T-helper 22 cell (primary cell): Measurements from ENCODE around the gene IFIT3.
"Not testable (repeated sequence)": the region's sequence is repeated elsewhere in the genome, so short reads cannot be mapped to it uniquely, and the experiment has no call there.

Experiments used
- DNase-seq: peaks from one replicate; pipeline ENCODE4 v3.0.0-alpha.2; 2020; ENCODE audit warnings: low read depth

Gene IFIT3

GRCh38 chr10:89335226-89335625 is 7.4 kb downstream of the IFIT3 start:
- DNase-seq = no peak

DNA sequence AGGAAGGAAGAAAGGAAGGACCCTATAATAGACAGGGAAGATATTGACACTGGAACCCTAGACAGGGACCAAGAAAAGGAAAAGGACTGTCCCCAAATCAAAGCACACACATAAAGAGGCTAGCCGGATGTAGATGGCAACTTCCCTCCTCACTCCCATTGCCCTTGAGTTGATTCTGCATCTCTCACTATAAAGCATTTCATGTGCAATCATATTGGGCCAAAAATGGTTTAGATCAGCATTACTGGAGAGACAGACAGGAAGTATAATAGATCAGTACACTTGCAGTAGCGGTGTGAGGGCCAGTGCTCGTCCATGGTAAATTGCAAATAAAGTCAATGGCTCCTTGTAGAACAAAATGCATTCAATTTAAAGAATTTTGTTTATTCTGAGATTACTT is 8.4 kb downstream of the IFIT3 start:
- no peak for DNase-seq

- DNase-seq = peak; percentile 21
These were observed 9.7 kb downstream of the IFIT3 start for GRCh38 chr10:89337484-89337883.

GRCh38 chr10:89338713-89339112 is 10.9 kb downstream of the IFIT3 start:
- no peak for DNase-seq

DNA sequence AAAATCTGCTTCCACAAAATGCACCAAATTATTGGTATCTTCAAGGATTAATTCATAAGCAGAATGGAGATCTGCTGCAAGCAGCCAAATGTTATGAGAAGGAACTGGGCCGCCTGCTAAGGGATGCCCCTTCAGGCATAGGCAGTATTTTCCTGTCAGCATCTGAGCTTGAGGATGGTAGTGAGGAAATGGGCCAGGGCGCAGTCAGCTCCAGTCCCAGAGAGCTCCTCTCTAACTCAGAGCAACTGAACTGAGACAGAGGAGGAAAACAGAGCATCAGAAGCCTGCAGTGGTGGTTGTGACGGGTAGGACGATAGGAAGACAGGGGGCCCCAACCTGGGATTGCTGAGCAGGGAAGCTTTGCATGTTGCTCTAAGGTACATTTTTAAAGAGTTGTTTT is 12.1 kb downstream of the IFIT3 start:
- no peak for DNase-seq

GRCh38 chr10:89341649-89342048 is 13.9 kb downstream of the IFIT3 start:
- DNase-seq = no peak

DNA sequence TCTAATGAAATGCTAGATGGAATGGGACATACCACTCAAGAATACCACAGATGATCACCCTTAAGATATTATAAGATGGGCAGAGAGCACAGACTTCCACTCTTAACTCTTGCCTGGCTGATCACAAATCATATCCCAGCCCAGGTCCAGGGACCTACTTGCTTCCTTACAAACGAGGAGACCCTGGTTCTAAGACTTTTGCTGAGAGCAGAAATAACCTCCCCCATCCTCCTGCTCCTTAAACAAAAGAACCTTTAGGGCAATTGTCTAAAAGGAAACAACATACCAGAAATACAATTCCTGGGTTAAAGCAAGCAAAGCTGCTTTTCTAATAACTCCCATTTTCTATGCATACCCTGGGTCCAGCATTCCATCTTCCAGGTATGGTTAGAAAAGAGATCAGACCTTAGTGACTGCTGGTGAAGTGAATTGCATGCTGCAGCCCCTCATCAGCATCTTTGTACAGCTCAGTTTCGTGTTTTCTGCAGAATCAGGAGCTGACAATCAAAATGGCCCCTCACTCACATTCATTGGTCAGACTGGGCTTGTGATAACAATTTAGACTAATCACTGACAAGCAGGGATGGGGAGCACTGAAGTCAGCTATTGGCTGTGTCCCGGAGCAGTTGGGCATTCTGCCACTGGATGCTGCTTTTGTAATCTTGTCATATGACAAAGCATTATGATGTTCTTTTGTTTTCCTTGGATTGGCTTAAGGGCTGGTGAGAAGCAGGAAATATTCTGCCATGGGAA is 14.6 kb downstream of the IFIT3 start:
- no peak for DNase-seq

DNA sequence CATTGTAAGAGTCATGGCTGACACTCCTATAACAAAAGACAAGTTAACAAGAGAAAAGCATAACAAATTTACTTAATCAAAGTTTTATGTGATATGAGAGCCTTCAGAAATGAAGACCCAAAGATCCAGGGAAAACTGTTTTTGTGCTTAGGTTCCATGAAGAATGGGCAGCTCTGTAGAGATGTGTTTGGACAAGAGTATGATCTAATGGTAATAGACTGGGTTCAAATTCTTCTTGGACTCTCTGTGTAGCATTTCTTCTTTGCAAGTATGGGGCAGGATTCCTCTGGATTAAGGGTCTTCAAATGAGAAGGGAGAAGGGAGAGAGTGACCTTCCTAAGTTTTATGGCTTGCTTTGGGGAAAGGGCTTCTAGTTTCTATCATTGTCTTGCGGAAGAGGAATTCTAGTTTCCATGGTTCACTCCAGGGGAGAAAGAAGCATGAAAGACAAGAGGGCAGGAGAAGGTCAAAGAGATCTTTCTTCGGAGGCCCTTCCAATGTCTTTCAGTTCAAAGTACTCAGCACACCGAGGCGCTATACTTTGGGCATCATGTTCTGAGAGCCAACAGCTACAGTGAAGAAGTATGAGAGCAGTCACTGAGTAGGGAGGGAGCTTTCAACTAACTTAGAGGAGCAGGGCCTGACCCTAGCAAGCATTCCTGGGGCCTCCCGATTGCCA is 15.4 kb downstream of the IFIT3 start:
- no peak for DNase-seq

GRCh38 chr10:89344156-89344555 is 16.4 kb downstream of the IFIT3 start:
- no peak for DNase-seq

DNA sequence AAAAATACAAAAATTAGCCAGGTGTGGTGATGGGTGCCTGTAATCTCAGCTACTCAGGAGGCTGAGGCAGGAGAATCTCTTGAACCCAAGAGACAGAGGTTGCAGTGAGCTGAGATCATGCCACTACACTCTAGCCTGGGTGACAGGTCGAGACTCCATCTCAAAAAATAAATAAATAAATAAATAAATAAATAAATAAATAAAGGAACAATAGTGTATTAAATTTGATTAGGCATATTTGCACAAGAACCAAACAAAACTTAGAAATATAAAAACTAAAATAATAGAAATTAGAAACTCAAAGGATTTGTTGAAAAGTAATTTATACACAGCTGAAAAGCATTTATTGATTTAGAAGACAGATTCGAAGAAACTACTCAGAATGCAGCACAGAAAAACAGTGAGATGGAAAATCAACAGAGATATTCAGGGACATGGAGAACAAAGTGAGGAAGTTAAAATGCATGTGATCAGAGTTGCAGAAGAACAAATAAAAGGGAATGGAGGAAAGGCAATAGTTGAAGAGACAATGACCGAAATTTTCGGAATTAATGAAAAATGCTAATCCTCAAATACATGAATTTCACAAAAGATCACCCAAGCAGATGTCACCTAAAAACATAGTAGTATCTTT is 17.7 kb downstream of the IFIT3 start:
- no peak for DNase-seq

GRCh38 chr10:89346405-89347254 is 18.8 kb downstream of the IFIT3 start:
- no peak for DNase-seq

DNA sequence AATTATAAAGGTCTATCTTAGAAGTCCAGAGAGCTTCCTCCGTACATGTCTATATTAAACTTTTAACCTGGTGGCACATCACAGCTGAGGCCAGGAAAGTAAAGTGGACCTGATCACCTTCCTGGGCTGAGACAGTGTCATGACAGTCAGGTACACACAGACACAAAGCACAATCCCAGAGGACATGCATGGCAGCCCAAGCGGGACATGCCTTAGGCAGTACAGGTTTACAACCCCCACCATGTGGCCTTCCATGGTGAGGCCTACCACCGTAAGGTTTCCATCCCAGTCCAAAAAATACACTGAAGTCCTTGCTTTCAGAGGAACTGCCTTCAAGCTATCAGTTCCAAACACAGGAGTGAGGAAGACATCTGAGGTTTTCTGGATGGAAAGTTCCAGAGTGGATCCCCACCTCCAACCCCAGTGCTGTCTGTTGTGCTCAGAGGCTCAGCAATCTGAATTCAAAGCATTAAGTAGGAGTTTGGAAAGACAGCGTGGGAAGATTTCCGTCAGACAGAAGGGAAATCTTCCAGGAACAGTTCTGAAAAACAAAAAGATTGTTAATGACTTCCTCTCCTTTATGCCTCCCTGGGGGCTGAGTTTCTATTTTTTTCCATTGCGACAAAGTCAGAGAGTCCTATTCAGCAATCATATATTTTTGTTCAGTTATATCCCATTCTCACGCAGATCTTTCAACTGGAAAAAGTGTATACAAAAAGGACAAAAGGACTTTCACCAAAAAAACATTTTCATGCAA is 20.1 kb downstream of the IFIT3 start:
- DNase-seq = no peak

DNA sequence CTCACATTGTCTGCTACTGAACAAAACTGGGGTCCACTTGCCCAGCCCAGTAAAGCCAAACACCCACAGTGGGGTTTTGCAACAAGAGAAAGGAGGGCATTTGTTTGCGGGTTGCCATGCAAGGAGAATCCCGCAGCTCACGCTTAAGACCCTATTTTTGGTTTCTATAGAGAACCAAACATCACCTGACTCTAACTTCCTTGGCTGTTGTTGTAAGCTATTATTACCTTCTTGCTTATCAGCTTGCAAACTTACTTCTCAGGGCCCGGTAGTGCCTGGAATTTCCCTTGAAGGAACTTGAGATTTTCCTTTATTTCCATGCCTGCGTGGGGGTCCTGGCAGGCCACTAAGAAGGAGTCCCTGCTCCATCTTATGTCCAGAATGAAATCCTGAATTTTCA is 20.7 kb downstream of the IFIT3 start:
- no peak for DNase-seq

DNA sequence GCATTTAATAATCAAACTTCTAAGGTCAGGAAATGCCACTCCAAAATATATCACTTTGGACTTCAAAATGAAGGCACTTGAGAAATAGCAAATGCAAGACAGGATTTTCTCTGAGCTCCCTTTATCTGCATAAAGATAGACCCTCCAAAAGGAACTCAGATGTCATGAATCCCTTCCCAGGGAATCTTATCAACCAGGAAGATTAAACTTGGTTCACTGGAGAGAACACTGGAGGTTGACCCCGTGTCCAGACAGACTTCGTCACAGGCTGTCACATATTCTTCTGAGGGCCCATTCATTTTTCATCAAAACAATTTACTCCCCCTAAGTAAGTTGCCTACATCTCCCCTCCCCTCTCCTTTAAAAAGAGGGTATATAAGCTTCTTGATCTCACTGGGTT is 21.2 kb downstream of the IFIT3 start:
- DNase-seq = no peak

DNA sequence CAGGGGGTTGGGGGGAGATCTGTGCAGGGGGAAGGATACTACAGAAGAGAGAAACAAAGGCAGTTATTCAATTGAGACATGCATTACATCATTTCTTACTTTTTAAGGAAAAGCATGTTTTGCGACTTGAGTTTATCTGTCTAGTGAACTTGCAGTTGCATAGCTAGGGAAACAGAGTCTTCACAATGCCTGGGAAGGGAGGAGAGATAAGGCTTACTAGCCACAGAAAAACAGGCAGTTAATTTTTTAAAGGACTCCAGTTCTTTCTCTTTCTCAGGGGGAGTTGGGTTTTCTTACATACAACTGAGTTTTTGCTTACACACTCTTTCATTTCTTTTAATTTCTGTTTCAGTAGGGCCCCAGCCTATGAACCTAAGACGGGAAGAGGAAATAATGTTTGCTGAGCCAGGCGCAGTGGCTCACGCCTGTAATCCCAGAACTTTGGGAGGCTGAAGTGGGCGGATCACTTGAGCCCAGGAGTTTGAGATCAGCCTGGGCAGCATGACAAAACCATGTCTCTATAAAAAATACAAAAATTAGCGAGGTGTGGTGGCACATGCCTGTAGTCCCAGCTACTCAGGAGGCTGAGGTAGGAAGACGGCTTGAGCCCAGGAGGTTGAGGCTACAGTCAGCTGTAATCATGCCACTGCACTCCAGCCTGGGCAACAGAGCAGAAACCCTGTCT is 23.0 kb downstream of the IFIT3 start:
- DNase-seq = not testable (repeated sequence)

DNA sequence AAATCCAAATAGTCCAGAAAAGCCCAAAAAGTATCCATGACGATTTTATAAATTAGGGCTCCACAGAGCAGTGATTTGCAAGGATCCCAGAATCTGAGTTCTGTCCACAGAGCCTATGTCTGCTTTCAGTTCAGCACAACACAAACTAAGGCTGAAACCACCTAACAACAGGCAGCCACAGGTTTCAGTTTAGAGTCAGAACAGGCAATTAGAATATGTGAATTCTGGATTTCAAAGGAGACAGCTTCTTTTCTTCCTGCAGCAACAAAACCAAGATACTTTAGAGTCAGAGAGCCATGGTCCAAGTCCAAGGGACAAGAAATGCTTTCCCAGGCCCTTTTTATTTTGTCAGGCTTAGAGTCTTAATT is 23.6 kb downstream of the IFIT3 start:
- no peak for DNase-seq

DNA sequence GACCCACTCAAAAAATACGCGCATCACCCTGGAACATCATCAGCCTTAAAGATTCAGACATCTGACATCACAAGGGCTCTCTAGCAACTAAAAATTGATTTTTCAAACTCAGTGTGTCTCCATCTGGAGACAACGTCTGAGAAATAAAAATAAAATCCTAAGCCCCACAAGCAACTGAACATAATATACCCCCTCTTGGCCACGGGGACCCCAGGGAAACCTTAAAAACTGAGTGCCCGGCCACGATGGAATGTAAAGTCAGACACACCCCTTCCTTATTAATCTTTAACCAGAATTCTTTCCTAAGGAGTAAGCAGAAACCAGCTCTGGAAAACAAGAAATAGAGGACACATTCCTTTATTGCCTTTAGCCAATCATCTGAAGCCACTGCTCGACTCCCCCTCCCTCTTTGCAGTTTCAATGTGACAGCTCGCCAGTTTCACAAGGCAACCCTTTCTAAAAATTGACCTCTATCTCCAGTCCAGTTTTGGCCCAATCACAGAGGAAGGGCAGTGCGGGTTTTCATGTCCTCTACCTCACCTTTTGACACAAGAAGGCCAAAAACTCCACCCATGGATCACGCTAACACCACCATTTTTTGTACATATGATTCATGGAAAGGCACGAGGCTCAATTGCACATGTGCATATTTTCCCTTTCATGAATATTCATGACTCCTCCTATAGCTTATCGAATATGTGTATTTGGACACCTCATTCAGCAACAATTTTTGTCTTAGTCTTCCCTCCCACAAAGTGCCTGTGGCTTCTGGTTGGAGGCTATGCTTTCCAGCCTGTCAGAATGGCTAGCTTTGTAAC is 24.2 kb downstream of the IFIT3 start:
- no peak for DNase-seq

DNA sequence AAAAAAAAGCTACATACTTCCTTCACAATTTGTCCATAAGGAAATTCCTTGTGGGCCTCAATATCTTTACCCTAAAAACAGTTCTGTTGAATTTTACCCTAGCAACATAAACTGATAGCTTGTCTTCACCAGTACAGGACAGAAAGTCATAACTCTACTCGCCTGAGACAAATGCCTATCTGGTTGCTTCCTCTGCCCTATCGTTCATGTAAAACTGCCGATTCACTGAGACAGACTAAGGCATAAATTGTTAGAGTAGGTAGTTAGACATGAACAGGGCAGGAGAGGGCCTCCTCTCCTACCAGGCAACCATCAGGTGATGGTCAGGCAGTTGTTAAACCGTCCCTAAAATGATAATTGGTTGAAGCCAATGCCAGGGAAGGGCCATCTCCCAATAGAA is 25.0 kb downstream of the IFIT3 start:
- no peak for DNase-seq

- DNase-seq = no peak
These were observed 27.7 kb downstream of the IFIT3 start for GRCh38 chr10:89355394-89355931.

- no peak for DNase-seq
These were observed 29.3 kb downstream of the IFIT3 start for GRCh38 chr10:89357096-89357495.
